ENCODE results near the gene IL36B.

- TF ChIP-seq CTCF (IDR thresholded peaks at IDR 0.05), result no peak
- no peak for TF ChIP-seq POLR2A (IDR thresholded peaks at IDR 0.05)
These were observed 19.9 kb upstream of the IL36B start for GRCh38 chr2:113072584-113072983.
